ENCODE results near the gene SPATA6L. TPM values are rescaled to one million over a fixed set of nuclear protein-coding genes. Genes with fewer than 3 reads are reported as not detected.

Gene SPATA6L
- total RNA-seq, 1 experiment from 2014 or later: 1.0 TPM

GRCh38 chr9:4585135-4585534 is 81.1 kb downstream of the SPATA6L start:
- no peak for DNase-seq (ENCODE audit: low read depth)

DNA sequence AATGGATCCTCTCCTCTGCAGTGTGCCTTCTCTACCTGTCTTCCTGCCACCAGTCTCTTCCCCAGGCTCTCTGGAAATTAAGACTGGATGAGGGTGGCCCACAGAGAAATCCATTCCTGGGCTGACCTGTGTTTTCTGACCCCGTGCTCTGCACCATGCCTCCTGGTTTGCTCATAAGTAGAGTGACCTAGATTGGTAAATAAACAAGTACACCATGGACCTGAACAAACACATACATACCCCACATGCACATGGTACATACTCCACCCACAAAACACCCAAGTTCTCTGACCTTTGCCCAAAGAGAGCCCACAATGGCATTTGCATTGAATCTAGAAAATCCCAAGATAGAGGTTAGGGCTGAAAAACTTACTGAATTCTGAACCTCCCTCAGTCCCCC is 81.6 kb downstream of the SPATA6L start:
- no peak for DNase-seq (ENCODE audit: low read depth)

- DNase-seq (ENCODE audit: low read depth): no peak
These were observed 83.3 kb downstream of the SPATA6L start for GRCh38 chr9:4583001-4583400.

- no peak for DNase-seq (ENCODE audit: low read depth)
These were observed 84.3 kb downstream of the SPATA6L start for GRCh38 chr9:4581861-4582565.

GRCh38 chr9:4581035-4581760 is 85.1 kb downstream of the SPATA6L start:
- no peak for DNase-seq (ENCODE audit: low read depth)

DNA sequence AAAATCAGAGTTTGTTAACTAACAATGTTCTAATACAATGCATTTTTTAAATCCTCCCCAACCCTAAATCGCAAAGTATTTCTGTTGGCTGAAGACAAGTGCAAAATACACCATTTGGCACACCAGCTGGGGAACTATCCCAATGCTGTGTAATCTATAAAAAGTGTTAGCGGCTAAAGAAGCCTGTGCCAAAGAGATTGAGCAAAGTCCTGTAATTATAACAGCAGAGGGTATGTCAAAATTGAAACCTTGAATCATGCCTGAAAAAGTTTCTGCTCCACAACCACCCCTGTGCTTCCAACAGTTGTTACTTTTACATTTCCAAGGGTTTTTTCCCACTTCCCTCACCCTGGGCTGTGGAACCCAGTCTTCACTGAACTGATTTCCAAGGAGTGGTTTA is 87.3 kb downstream of the SPATA6L start:
- no peak for DNase-seq (ENCODE audit: low read depth)

DNA sequence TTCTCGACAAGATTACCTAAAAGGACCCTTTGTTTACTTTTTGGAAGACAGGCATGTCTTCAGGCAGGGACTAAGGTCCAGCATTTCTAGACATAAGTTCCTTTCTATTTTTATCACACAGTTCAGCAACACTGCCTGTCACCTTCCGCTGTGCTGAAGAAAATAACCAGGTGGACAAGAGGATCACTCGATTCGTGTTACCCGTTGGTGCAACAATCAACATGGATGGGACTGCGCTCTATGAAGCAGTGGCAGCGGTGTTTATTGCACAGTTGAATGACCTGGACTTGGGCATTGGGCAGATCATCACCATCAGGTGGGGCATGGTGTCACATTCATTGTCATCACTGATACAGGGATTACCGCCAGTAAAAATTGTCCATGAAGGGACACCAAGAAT is 89.8 kb downstream of the SPATA6L start:
- DNase-seq (ENCODE audit: low read depth): no peak

DNA sequence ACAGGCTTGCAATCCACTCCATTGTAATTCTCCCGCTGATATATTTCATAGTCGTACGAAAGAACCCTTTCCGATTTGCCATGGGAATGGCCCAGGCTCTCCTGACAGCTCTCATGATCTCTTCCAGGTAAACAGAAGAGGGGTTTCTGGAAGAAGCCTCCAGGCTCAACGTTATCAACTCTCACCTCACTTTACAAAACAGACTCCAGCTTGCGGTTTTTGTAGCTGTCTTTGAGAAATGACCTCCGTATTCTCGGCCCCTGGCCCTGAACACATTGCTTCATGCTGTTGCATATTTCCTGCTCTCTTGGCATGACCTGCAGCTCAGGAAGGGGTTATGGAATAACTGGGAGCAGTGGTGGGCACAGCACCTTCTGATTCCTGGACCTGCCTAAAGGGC is 90.3 kb downstream of the SPATA6L start:
- DNase-seq (ENCODE audit: low read depth): no peak

DNA sequence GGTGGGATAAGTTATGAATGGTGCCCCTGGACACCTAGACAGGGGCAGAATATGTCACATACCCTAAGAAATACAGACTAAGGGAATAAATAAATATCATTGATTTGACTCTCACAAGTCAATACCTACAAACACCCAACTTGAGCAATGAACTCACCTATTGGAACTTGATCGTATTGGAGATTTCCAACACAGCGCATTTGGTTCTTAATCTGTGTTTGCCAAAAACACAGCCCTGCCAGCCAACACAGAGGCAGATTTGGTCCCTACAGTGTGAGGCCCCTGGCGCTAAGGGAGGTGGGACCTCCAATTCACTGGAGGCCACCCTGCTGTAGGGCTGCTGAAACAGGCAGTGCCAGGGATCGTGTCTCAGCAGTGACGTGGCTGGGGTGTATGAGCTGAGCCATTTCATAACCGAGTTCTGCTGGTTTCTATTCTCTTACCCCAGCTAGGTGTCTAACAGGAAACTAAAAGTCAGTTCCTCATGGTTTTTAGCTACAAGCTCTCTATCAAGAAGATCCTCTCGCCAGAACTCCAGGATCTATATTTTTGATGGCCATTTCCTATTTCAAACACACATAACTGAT is 91.5 kb downstream of the SPATA6L start:
- DNase-seq (ENCODE audit: low read depth): no peak

DNA sequence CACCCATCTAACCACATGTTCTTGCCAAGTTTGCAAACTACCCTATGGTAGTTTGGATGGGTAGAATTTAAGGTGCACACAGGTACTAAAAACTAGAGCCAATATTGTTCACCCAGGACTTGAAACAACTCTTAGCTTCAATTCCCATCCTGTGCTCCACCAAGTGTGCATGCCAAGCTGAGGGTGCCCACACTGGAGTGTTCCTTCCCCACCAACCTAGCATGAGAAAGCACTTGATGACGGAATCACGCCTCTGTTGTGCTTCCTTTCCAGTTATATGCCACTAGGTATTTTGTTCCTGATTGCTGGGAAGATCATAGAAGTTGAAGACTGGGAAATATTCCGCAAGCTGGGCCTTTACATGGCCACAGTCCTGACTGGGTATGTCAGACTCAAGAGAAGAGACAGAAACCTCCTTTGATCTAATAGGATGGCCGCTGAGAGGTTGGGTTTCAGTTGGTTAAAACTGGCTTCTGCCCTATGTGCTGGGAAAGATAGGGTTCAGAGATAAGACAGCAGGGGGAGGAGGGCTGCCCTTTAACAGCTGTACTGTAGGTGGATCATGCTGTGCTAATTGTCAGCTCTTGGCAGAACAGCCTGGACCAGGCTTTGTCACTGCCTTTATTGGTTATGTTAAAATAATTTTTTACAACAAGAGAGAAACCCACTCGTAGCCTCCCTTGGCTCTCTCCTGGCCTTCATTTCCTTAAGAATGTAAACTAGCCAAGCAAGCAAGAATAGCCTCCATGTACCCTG is 92.5 kb downstream of the SPATA6L start:
- DNase-seq (ENCODE audit: low read depth): no peak

DNA sequence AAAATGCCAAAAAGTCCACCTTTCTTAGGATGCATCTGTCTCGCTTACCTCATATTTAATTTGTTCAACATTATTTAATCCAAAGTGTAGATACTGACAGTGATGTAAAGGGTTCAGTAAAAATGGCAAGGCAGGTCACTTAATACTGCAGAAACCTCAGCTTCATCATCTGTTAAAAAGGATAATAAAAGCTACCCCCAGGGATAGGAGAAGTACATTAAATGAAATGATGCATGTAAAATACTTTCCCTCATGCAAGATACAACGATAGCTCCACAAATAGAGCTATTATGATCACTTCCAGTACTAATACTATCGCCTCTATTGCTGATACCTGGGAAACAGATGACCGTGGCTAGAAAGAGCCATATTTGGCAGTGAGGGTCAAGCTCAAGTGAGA is 93.1 kb downstream of the SPATA6L start:
- no peak for DNase-seq (ENCODE audit: low read depth)

- DNase-seq (ENCODE audit: low read depth): no peak
These were observed 94.0 kb downstream of the SPATA6L start for GRCh38 chr9:4572184-4572826.

- DNase-seq (ENCODE audit: low read depth): no peak
These were observed 97.2 kb downstream of the SPATA6L start for GRCh38 chr9:4569101-4569500.

DNA sequence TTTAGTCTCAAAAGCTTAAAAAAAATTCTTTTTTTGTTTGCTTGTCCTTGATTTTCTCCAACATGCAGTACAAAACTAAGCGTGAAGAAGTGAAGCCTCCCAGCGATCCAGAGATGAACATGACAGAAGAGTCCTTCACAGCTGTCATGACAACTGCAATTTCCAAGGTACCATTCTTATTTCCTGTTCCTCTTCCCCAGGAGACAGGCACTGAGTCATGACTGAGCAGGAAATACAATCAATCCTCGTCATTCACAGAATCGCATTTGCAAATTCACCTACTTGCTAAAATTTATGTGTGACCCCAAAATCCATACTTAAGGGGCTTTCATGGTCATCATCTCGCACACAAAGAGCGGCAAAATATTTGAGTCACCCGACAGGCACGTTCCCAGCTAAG is 98.7 kb downstream of the SPATA6L start:
- no peak for DNase-seq (ENCODE audit: low read depth)

DNA sequence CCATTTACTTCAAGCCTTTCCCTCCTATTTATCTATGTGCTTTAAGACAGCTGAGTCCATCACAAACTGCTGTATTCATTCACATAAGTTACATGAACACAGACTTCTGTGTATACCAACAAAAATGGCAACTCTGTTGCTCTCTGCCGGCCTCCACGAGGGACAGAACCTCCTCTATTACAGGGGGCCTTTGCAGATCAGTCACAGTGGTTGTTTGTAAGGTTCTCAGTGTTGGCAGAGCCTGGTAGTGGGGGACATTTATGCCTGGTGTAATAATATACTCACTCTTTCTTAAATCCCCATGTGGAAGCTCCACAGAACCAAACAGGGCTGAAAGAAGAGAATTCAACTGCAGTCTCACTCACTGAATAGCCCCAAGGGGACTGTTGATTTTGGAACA is 99.5 kb downstream of the SPATA6L start:
- DNase-seq (ENCODE audit: low read depth): no peak

GRCh38 chr9:4563105-4563504 is 103.2 kb downstream of the SPATA6L start:
- DNase-seq (ENCODE audit: low read depth): no peak

- no peak for DNase-seq (ENCODE audit: low read depth)
These were observed 106.8 kb downstream of the SPATA6L start for GRCh38 chr9:4559261-4560182.

DNA sequence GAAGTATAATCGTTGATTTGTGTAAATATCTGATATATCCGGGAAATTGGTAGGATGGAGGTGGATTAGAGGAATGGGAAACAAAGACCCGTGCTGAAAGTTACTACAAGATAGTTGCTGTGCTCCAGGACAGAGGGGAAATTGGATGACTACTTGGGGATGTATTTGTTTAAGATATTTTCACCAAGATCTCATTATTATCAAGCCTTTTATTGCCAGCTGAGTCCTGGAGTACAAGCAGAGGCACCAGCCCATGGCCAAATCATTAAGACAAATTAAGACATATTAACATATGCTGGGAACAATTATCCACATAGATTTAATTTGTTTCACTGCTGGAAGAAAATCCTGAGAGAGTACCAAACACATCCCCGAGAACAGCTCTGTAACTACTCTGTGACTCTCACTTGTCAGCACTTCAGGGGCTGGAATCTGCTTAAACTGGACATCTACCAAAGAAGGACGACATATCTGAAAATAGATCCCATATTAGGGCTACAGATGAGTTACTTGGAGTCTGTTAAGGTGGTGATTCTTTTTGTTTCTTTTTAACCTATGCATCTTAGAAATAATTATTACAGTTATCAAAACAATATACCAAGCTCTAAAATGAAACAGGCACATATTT is 107.8 kb downstream of the SPATA6L start:
- no peak for DNase-seq (ENCODE audit: low read depth)

- peak; percentile 84 for DNase-seq (ENCODE audit: low read depth)
These were observed 111.0 kb downstream of the SPATA6L start for GRCh38 chr9:4555236-4555635.

- peak; percentile 76 for DNase-seq (ENCODE audit: low read depth)
These were observed 112.3 kb downstream of the SPATA6L start for GRCh38 chr9:4553951-4554381.
